GM19239 (cell line): Measurements from ENCODE around the gene OLA1.
"Not testable (repeated sequence)": the region's sequence is repeated elsewhere in the genome, so short reads cannot be mapped to it uniquely, and the experiment has no call there.

ENCODE experiments used
- DNase-seq: peaks from one replicate; pipeline ENCODE4 v3.0.0; 2011; ENCODE audit warnings: low spot score; ENCODE audit not compliant: insufficient read length
- FAIRE-seq: peaks from 2 replicates; lab custom pipeline; 2011; peaks lifted over from hg19 to GRCh38; lab: Jason Lieb, UNC

Gene OLA1

DNA sequence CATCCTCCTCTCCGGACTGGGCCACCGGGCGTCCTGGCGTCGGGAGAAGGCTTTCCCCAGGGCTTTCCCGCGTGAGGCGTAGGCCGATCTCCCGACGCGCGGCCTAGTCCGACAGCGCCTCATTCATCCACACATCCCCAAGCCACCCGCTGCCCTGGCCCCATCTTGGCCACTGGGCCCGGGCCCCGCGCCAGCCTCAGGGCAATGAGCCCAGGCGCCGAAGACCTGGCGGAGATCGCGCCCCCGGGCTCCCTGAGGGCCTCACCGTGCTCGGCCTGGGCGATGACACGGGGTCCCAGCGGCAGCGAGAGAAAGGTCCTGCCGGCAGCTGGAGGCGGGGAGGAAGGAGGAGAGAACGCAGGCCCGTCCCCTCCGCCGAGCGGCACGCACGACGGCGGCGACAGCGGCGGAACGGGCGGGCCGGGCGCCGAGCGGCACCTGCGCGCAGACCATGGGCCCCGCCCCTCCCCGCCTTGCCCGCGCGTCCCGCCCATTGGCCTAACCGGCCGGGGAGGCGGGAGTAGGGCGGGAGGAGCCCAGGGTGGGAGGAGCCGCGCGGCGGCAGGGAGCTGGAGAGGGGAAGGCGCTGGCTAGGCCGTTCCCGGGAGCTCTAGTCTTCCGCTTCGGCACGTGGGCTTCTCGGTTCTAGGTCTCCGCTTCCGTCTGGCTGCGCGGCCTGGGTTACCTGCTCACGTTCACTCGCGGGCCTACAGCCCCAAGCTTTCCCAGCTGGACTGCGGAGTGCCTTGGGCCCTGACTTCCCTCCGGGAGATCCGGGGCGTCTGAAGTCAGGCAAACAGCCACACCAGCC lies at the start of gene OLA1:
Gene OLA1, minus strand, starts transcription at position 346 of the 811 bp plus-strand sequence. CDS start 1,717 bp downstream, outside the sequence.
- peak; percentile 89 for DNase-seq
- FAIRE-seq = peak; percentile 95

- FAIRE-seq = no peak
- no peak for DNase-seq
These were observed 44.6 kb upstream of the OLA1 start for GRCh38 chr2:174292908-174293307.

GRCh38 chr2:174286172-174286571 lies 37.8 kb upstream of the OLA1 start:
- DNase-seq (no peak), FAIRE-seq (no peak)

DNA sequence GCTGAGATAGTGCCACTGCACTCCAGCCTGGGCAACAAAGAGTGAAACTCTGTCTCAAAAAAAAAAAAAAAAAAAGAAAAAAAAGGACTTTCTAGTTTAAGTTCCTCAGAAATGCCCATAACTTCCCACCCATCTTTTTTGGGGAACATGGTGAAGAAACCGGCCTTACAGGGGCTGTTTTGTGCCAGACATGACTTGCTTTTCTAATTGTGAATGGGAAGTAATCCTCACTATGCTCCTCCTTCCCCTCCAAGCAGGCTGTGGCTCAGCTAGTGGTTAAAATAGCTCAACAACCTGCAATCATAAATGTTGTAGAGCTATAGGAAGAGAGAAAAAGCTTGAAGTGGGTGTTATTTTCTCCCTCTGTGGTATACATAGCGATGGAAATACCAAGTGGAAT lies 34.1 kb upstream of the OLA1 start:
- no peak for FAIRE-seq
- no peak for DNase-seq

- DNase-seq (no peak), FAIRE-seq (no peak)
These were observed 33.4 kb upstream of the OLA1 start for GRCh38 chr2:174281736-174282135.

DNA sequence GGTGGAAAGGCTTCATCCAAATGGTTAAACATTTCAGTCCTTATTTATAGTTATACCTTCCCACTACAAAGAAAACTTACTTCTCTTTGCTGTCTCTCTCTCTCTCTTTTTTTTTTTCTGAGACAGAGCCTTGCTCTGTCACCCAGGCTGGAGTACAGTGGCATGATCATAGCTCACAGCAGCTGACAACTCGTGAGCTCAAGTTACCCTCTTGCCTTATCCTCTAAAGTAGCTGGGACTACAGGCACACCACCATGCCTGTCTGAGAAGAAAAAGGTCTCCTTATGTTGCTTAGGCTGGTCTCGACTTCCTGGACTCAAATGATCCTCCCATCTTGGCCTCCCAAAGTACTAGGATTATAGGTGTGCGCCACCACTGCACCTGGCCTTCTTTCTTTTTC lies 32.3 kb upstream of the OLA1 start:
- DNase-seq = no peak
- FAIRE-seq = no peak

- FAIRE-seq, DNase-seq: not testable (repeated sequence)
These were observed 21.9 kb upstream of the OLA1 start for GRCh38 chr2:174270263-174270662.

DNA sequence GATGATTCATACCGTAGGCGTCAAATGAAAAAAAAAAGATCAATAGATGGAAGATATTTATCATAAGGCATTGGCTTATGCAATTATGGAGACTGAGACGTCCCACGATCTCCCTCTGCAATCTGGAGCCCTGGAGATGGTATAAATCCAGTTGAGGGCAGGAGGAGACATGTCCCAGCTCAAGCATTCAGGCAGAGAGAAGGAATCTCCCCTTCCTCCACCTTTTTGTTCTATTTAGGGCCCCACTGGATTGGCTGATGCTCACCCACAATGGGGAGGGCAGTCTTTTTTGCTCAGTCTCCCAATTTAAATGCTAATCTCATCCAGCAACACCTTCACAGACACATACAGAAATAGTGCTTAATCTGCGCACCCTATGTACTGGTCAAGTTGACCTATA lies 18.0 kb upstream of the OLA1 start:
- no peak for DNase-seq
- FAIRE-seq = no peak

GRCh38 chr2:174263997-174264396 lies 15.7 kb upstream of the OLA1 start:
- peak; percentile 21 for FAIRE-seq

DNA sequence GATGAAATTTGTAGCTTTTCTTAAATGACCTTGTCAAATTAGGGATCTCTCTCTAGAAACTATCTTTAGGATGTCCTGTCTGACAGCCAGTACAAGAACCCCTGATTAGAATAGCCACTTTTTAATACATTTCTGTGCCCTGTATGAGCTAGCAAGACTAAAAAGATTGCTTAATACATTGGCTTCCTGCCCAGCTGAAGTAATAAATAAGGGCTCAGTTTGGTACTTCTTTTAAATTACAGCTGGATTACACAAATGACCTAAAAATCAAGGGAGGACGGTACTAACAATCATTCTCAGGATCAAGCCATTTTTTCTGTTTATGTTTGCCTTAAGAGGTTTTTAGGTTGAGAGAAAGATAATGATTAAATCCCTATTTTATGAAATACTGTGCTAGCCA lies 11.6 kb upstream of the OLA1 start:
- FAIRE-seq = no peak
- no peak for DNase-seq

More at GRCh38 chr2:174263997-174264396, 15.7 kb upstream of the OLA1 start:
- no peak for DNase-seq

DNA sequence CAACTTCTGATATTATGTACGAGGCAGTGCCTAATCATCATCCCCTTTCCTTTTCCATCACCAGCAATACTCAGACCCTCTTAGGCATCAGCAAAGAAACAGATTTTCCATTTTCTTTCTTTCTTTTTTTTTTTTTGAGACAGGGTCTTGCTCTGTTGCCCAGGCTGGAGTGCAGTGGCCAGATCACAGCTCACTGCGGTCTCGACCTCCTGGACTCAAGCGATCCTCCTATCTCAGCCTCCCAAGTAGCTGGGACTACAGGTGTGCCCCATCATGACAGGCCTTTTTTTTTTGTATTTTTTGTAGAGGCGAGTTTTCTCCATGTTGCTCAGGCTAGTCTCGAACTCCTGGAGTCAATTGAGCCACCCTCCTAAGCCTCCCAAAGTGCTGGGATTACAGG lies 5.9 kb upstream of the OLA1 start:
- FAIRE-seq = no peak
- DNase-seq = no peak

DNA sequence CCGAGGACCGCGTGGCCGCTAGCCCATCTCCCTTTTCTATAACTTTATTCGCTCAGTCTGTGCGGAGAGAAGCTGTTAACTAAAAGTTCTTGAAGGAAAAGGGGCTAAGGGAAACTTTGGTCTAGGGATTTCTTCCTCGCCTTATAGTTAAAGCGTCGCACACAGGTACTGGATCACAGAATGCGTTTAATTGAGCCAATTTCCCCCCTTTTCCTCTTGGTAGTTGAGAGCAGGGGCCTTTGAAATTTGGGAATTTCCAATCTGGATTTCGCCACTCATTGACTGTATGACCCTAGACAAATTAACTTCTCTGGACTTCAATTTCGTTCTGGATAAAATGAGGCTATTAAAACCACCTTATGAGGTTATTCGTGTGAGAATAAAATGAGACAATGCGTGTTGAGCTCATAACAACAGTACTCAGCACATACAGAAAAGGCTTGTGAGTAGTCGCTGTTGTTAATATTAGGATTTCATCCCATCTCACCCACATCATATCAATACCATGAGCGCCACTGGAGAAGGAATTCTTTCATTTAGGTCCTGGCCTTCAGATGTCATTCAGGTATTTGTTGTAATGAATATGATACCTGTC lies 763 bp upstream of the OLA1 start:
- DNase-seq = no peak
- peak; percentile 39 for FAIRE-seq

GRCh38 chr2:174247474-174248186 lies 702 bp downstream of the OLA1 start:
- DNase-seq (peak; percentile 9), FAIRE-seq (peak; percentile 31)

GRCh38 chr2:174246944-174247381 lies 1.4 kb downstream of the OLA1 start:
- FAIRE-seq (no peak), DNase-seq (no peak)

- not testable (repeated sequence) for DNase-seq, FAIRE-seq
These were observed 2.7 kb downstream of the OLA1 start for GRCh38 chr2:174245628-174246027.

DNA sequence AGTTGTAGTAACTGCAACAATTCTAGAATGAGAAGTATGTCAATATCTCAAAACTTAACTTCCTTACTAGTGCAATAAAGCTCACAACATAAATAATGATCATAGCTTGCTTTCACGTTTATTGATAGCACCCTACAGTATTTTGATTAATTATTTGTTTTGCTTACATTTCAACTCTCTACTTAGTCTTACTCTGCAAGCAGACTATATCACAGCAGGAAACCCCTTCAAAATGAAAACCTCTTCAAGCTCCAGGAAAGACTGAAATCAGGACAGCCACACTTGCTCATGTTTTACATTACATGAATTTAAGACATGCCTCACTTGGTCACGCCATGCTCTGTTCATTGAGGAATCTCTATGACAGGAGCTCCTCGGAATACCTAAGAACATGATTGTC lies 3.3 kb downstream of the OLA1 start:
- no peak for DNase-seq
- no peak for FAIRE-seq

- no peak for DNase-seq
- FAIRE-seq = no peak
These were observed 4.5 kb downstream of the OLA1 start for GRCh38 chr2:174243812-174244211.

DNA sequence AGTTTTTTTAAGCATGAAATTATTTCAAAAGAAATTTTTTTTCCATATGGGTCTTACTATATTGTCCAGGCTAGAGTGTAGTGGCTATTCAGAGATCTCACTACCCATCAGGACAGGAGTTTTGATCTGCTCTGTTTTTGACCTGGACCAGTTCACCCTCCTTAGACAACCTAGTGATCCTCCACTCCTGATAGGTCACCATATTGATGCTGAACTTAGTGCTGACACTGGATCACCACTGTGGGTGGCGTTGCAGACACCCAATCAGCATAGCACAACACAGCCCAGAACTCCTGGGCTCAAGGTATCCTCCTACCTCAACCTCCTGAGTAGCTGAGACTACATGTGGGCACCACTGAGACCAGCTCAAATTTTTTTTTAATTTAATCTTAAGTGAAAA lies 8.2 kb downstream of the OLA1 start:
- no peak for DNase-seq
- no peak for FAIRE-seq

DNA sequence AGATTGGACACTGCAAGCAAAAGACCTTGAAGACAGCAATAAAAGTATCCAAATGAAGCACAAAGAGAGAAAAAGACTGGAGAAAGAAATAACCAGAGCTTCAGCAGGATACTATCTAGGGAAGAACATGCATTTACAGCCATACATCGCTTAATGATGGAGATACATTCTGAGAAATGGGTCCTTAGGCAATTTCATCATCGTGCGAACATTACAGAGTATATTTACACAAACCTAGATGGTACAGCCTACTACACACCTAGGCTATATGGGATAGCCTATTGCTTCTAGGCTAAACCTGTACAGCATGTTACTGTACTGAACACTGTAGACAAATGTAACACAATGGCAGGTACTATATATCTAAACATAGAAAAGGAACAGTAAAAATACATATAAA lies 11.9 kb downstream of the OLA1 start:
- DNase-seq (no peak), FAIRE-seq (no peak)

DNA sequence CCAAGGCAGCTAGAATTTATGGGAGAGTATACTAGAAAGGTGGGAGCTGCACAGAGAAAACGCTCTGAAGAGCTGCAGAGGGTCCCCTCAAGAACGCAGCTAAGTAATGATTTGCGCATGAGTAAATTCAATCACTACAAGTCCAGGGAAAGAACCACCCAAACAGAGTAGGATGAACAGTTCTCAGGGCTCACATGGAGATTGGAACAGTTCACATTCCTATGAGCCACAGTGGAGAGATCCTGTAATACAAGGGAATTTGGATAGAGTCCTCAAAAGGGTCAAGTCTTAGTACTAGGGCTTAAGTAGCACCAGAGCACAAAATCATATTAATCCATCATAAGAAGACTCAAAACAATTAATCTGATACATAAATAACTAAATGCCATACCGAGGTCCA lies 12.7 kb downstream of the OLA1 start:
- no peak for FAIRE-seq
- DNase-seq = no peak

GRCh38 chr2:174233771-174234275 lies 14.5 kb downstream of the OLA1 start:
- no peak for DNase-seq
- peak; percentile 40 for FAIRE-seq
